Transverse colon (tissue), 4 donors: ENCODE data around the gene ARL6IP5.

Experiments
- CTCF ChIP-seq, 5 experiments: fragments of 200-600 bp in 3 of 5; fragments of 450-650 bp in 2 of 5; sonication (generic) in 3 of 5; IDR thresholded peaks; 1 replicate in 2 of 5; 2 replicates in 3 of 5; pipeline ENCODE4 v1.5.1; 2016 to 2017; ENCODE audit warnings: antibody characterized with exemption in 5 of 5, inconsistent platforms in 3 of 5, mild to moderate bottlenecking in 2 of 5, moderate library complexity in 1 of 5
- EP300 ChIP-seq: sonication (generic); formaldehyde crosslinking; IDR thresholded peaks from one replicate; pipeline ENCODE4 v1.6.1; 2017; ENCODE audit warnings: antibody characterized with exemption, low read depth
- POLR2A ChIP-seq: fragments of 450-650 bp; IDR thresholded peaks from one replicate; pipeline ENCODE4 v1.6.1; 2016; ENCODE audit warnings: antibody characterized with exemption, mild to moderate bottlenecking, moderate library complexity
- POLR2AphosphoS5 ChIP-seq, 3 donors: sonication (generic); formaldehyde crosslinking; IDR thresholded peaks; one replicate each; pipeline ENCODE4 v1.6.1; 2016; ENCODE audit warnings: antibody characterized with exemption in 3 of 3

- TF ChIP-seq POLR2AphosphoS5 (IDR thresholded peaks at IDR 0.05) (no peak), CTCF (IDR thresholded peaks at IDR 0.05) (no peak), EP300 (no peak), POLR2A (no peak)
These were observed 2.5 kb downstream of the ARL6IP5 start for GRCh38 chr3:69087030-69087791.
